GM12878 (cell line): ENCODE measurements around the gene CHCHD6.

Source experiments
- CBFB ChIP-seq: IDR thresholded peaks from 2 replicates; pipeline ENCODE4 v1.6.1; 2016; ENCODE audit warnings: antibody characterized with exemption, low read depth
- CHD2 ChIP-seq: IDR thresholded peaks from 2 replicates; pipeline ENCODE4 v1.6.1; 2011; ENCODE audit warnings: low read depth, low read length, improper control_type of control experiment, borderline replicate concordance
- KDM1A ChIP-seq: fragments of 200-600 bp; sonication (generic); IDR thresholded peaks from 2 replicates; pipeline ENCODE4 v1.6.1; 2016; ENCODE audit warnings: borderline replicate concordance
- MTA3 ChIP-seq: IDR thresholded peaks from 2 replicates; pipeline ENCODE4 v1.6.1; 2012; ENCODE audit warnings: low read length, inconsistent platforms, borderline replicate concordance
- POLR2A ChIP-seq: IDR thresholded peaks from 2 replicates; pipeline ENCODE4 v1.6.1; 2011; ENCODE audit warnings: low read depth, mild to moderate bottlenecking, low read length
- SMC3 ChIP-seq: IDR thresholded peaks from 2 replicates; pipeline ENCODE4 v1.6.1; 2011; ENCODE audit warnings: low read length, improper control_type of control experiment, borderline replicate concordance
- TAF1 ChIP-seq: IDR thresholded peaks from 2 replicates; pipeline ENCODE4 v1.6.1; 2011; ENCODE audit warnings: mild to moderate bottlenecking, low read depth, low read length, borderline replicate concordance
- USF1 ChIP-seq: IDR thresholded peaks from 2 replicates; pipeline ENCODE4 v1.6.1; 2011; ENCODE audit warnings: borderline replicate concordance, low read depth, mild to moderate bottlenecking, moderate library complexity, mixed read lengths, low read length; ENCODE audit not compliant: insufficient read depth; ENCODE audit errors: extremely low read length
- TF ChIP-seq, protein P1 (sequence below): IDR thresholded peaks from 2 replicates; pipeline ENCODE4 v1.6.1; 2012; ENCODE audit warnings: low read depth, low read length, improper control_type of control experiment

GRCh38 chr3:126715432-126715831 is 11.4 kb downstream of the CHCHD6 start:
- TF ChIP-seq USF1 (no peak), TAF1 (no peak), KDM1A (no peak), CHD2 (no peak), MTA3 (no peak), CBFB (no peak), POLR2A (no peak), SMC3 (no peak)
- TF ChIP-seq, protein P1, sequence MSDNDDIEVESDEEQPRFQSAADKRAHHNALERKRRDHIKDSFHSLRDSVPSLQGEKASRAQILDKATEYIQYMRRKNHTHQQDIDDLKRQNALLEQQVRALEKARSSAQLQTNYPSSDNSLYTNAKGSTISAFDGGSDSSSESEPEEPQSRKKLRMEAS: no peak
